HG02798 (cell line): Measurements from ENCODE around the gene KLC4.

Experiments
- ATAC-seq: cut with Tn5 transposase; IDR thresholded peaks from one replicate; pipeline ENCODE4 v1.9.1; 2021; ENCODE audit warnings: mild to moderate bottlenecking; ENCODE audit not compliant: unreplicated experiment, poor library complexity

KLC4 gene

GRCh38 chr6:43120944-43121913 is 61.8 kb downstream of the KLC4 start:
- ATAC-seq: no peak

GRCh38 chr6:43122146-43122545 is 62.7 kb downstream of the KLC4 start:
- ATAC-seq: no peak

- ATAC-seq: no peak
These were observed 64.3 kb downstream of the KLC4 start for GRCh38 chr6:43123461-43124314.

- no peak for ATAC-seq
These were observed 65.0 kb downstream of the KLC4 start for GRCh38 chr6:43124481-43124880.
